GM12878 (cell line): ENCODE data around the gene PTPRN2. TPM values are rescaled to one million over a fixed set of nuclear protein-coding genes. Genes with fewer than 3 reads are reported as not detected.

Experiments used
- ATAC-seq: fragments of 200-7000 bp; cut with Tn5 transposase; 3 replicates; pipeline ENCODE4 v1.9.1; 2020; ENCODE audit warnings: mild to moderate bottlenecking, moderate library complexity
- BruUV-seq: library from RNA; stranded (reverse); fragments of 400-500 nt; replicated peaks from 2 replicates; lab custom pipeline; 2021; lab: Mats Ljungman, UMichigan
- CTCF ChIA-PET: fragments of 300-600 bp; sonication (Branson Sonifier 250); formaldehyde crosslinking; extraction: SDS; loops from one replicate; lab custom pipeline; 2021; ENCODE audit warnings: inconsistent platforms; lab: Yijun Ruan, JAX
- POLR2A ChIA-PET: fragments of 350-600 bp; formaldehyde crosslinking; extraction: SDS; loops from one replicate; lab custom pipeline; 2021; ENCODE audit warnings: inconsistent platforms; lab: Charles Lee
- RAD21 ChIA-PET: fragments of 300-600 bp; sonication (Branson Sonifier 250); formaldehyde crosslinking; loops from one replicate; lab custom pipeline; 2023; ENCODE audit warnings: antibody characterized with exemption; ENCODE audit not compliant: unreplicated experiment; lab: Charles Lee
- SMC1A ChIA-PET: fragments of 300-600 bp; sonication (Branson Sonifier 250); formaldehyde crosslinking; loops from one replicate; lab custom pipeline; 2023; ENCODE audit not compliant: unreplicated experiment, uncharacterized antibody; lab: Charles Lee
- DNase-seq: peaks from one replicate; pipeline ENCODE4 v3.0.0-alpha.2; 2011; ENCODE audit warnings: low read depth, low spot score
- FAIRE-seq: peaks from 3 replicates; lab custom pipeline; 2011; peaks lifted over from hg19 to GRCh38; lab: Jason Lieb, UNC
- H2AFZ ChIP-seq: 2 replicates; pipeline ENCODE4 v1.6.0; 2011; ENCODE audit warnings: low read depth, low read length, control low read depth; ENCODE audit not compliant: control insufficient read depth
- H3K27ac ChIP-seq: 2 replicates; pipeline ENCODE4 v1.5.1; 2011; ENCODE audit warnings: control low read depth; ENCODE audit not compliant: control insufficient read depth, insufficient read depth
- H3K27me3 ChIP-seq, 2 experiments: replicated peaks in 1 of 2; 2 replicates each; pipeline versions ENCODE4 v1.6.0 to v1.6.1; 2011; ENCODE audit warnings: low read length in 1 of 2; ENCODE audit not compliant: control insufficient read depth in 2 of 2, insufficient read depth in 2 of 2
- H3K36me3 ChIP-seq, 2 experiments: 2 replicates each; pipeline ENCODE4 v1.5.1; 2011; ENCODE audit warnings: low read length in 1 of 2; ENCODE audit not compliant: control insufficient read depth in 2 of 2, insufficient read depth in 2 of 2
- H3K4me1 ChIP-seq: 2 replicates; pipeline ENCODE4 v1.6.1; 2011; ENCODE audit warnings: mild to moderate bottlenecking, low read length, moderate library complexity, mixed read lengths; ENCODE audit not compliant: control insufficient read depth, insufficient read depth
- H3K4me2 ChIP-seq: 2 replicates; pipeline ENCODE4 v1.6.0; 2011; ENCODE audit warnings: control low read depth; ENCODE audit not compliant: control insufficient read depth, insufficient read depth
- H3K4me3 ChIP-seq: fragments of 200-600 bp; sonication (generic); 2 replicates; pipeline ENCODE4 v1.5.1; 2016
- H3K79me2 ChIP-seq: 2 replicates; pipeline ENCODE4 v1.6.0; 2011; ENCODE audit warnings: low read length; ENCODE audit not compliant: control insufficient read depth, insufficient read depth
- H3K9ac ChIP-seq: 2 replicates; pipeline ENCODE4 v1.8.0; 2011; ENCODE audit warnings: low read length, control low read depth, mixed read lengths; ENCODE audit not compliant: control insufficient read depth, insufficient read depth
- H3K9me3 ChIP-seq: replicated peaks from 3 replicates; pipeline ENCODE4 v1.5.1; 2011; ENCODE audit warnings: mild to moderate bottlenecking, low read length; ENCODE audit not compliant: control insufficient read depth, insufficient read depth
- H4K20me1 ChIP-seq: 2 replicates; pipeline ENCODE4 v1.6.0; 2011; ENCODE audit not compliant: control insufficient read depth, insufficient read depth
- ATF7 ChIP-seq: fragments of 450-650 bp; IDR thresholded peaks from 2 replicates; pipeline ENCODE4 v1.6.1; 2016; ENCODE audit warnings: low read depth, mild to moderate bottlenecking
- BCL11A ChIP-seq: IDR thresholded peaks from 2 replicates; pipeline ENCODE4 v1.6.1; 2011; ENCODE audit warnings: low read depth, low read length
- CBFB ChIP-seq: IDR thresholded peaks from 2 replicates; pipeline ENCODE4 v1.6.1; 2016; ENCODE audit warnings: antibody characterized with exemption, low read depth
- CBX5 ChIP-seq: sonication (generic); IDR thresholded peaks from 2 replicates; pipeline ENCODE4 v1.6.1; 2016; ENCODE audit warnings: low read depth, moderate library complexity, mild to moderate bottlenecking, inconsistent platforms
- ESRRA ChIP-seq: IDR thresholded peaks from 2 replicates; pipeline ENCODE4 v1.6.1; 2012; ENCODE audit warnings: mild to moderate bottlenecking, low read length, improper control_type of control experiment
- MEF2B ChIP-seq: fragments of 450-650 bp; IDR thresholded peaks from 2 replicates; pipeline ENCODE4 v1.6.1; 2018; ENCODE audit warnings: mild to moderate bottlenecking, moderate library complexity; ENCODE audit not compliant: partially characterized antibody, poor library complexity, severe bottlenecking
- PAX8 ChIP-seq: fragments of 450-650 bp; IDR thresholded peaks from 2 replicates; pipeline ENCODE4 v1.6.1; 2017; ENCODE audit warnings: mild to moderate bottlenecking, moderate library complexity
- SP1 ChIP-seq: IDR thresholded peaks from one replicate; pipeline ENCODE4 v1.6.1; 2011; ENCODE audit warnings: low read depth, low read length
- SUPT20H ChIP-seq: IDR thresholded peaks from 2 replicates; pipeline ENCODE4 v1.6.1; 2011; ENCODE audit warnings: low read depth, mild to moderate bottlenecking, low read length, moderate library complexity, borderline replicate concordance; ENCODE audit not compliant: control insufficient read depth
- TBL1XR1 ChIP-seq: IDR thresholded peaks from 2 replicates; pipeline ENCODE4 v1.6.1; 2012; ENCODE audit warnings: low read depth, low read length, improper control_type of control experiment
- YBX1 ChIP-seq: fragments of 450-650 bp; IDR thresholded peaks from 2 replicates; pipeline ENCODE4 v1.6.1; 2016; ENCODE audit warnings: antibody characterized with exemption
- ZNF622 ChIP-seq: fragments of 450-650 bp; IDR thresholded peaks from 2 replicates; pipeline ENCODE4 v1.6.1; 2017; ENCODE audit warnings: mild to moderate bottlenecking, inconsistent platforms
- WGBS: methylation state at CpG from one replicate; pipeline ENCODE4 v1.1.6; 2016; ENCODE audit warnings: low lambda C conversion rate; ENCODE audit not compliant: insufficient replicate concordance, insufficient coverage; ENCODE audit errors: missing lambda C conversion rate; 5-methylcytosine and 5-hydroxymethylcytosine counted together
- in situ Hi-C: fragments of 300-500 bp; cut with MboI; formaldehyde crosslinking; loops from 9 replicates; pipeline ENCODE4 v1.14.3; 2018; ENCODE audit warnings: mixed read lengths
- intact Hi-C: fragments of 100-400 bp; cut with micrococcal nuclease; formaldehyde crosslinking; loops from one replicate; pipeline ENCODE4 v1.14.2; 2022; ENCODE audit not compliant: unreplicated experiment
- polyA plus RNA-seq, 11 experiments: library from polyadenylated mRNA; depleted of rRNA in 4 of 11; unstranded in 6 of 11; stranded (reverse) in 5 of 11; fragments of >200 nt; fragmentation: Nextera tagmentation in 4 of 11; fragmentation: Illumina TruSeq in 1 of 11; extraction: Ambion mirVana in 4 of 11; extraction: Trizol in 1 of 11; gene quantifications; 1 replicate in 1 of 11; 2 replicates in 10 of 11; pipeline versions ENCODE4 v1.2.1 to v1.2.3, GENCODE V29; 2011 to 2016; ENCODE audit warnings: inconsistent platforms in 2 of 11, missing spikeins in 2 of 11, low read depth in 1 of 11
- total RNA-seq, 4 experiments: library from RNA; depleted of rRNA in 3 of 4; stranded (reverse); fragments of >200 nt in 3 of 4; fragmentation: Illumina TruSeq in 1 of 4; extraction: Trizol in 1 of 4; gene quantifications; 2 replicates each; pipeline versions ENCODE4 v1.2.1 to v1.2.3, GENCODE V29; 2013 to 2021
- TF ChIP-seq, protein P1 (sequence below): IDR thresholded peaks from 2 replicates; pipeline ENCODE4 v1.6.1; 2012; ENCODE audit warnings: low read depth, low read length, improper control_type of control experiment
- TF ChIP-seq, protein P2 (sequence below): IDR thresholded peaks from 2 replicates; pipeline ENCODE4 v1.6.1; 2012; ENCODE audit warnings: low read depth, low read length, improper control_type of control experiment
- TF ChIP-seq, protein P3 (sequence below): fragments of 450-650 bp; conservative IDR thresholded peaks from 2 replicates; pipeline ENCODE4 v1.6.1; 2017; ENCODE audit warnings: mild to moderate bottlenecking, moderate library complexity
- TF ChIP-seq, protein P4 (sequence below): IDR thresholded peaks from 2 replicates; pipeline ENCODE4 v1.6.1; 2011; ENCODE audit warnings: low read depth, low read length, improper control_type of control experiment, borderline replicate concordance

PTPRN2 gene
- total and polyA plus RNA-seq, 10 of the 15 experiments (the other 5 are each of a cell fraction or from before 2014, with no cell fraction given) = 5.4 TPM; not detected in 9

DNA sequence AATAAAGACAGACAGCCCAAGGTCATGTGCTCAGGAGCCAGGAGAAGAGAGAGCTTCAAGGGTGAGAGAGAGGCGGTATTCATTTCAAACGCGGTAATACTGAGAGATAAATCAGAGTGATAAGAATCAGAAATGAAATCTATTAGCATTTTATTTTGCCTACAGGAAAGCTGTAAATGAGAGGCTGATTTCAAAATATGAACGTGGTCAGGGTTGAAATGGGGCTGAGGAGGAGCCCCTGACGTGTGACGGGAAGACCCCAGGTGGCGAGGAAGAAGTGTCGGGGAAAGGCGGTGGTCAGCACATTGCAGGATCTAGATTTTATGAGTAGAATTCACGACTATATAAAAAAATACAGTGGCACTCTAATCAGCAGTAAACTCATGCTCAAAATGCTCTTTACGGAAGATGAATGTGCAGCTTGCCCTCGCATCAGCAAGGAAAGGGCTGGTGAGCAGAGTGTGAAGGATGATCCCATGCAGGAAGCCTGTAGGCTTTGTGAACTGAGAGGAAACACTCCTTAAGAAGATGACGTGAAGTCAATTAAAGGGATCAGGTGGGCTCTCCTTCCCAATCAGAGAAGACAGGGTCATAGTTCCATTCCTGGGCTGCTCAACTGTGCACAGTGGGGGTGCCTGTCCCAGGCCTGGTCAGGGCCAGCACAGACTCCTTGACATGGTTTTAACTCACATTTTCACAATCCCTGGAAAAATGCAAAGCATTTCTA is 360.2 kb downstream of the PTPRN2 start:
- no peaks in the 10 kb centered on the region for H3K79me2 ChIP-seq
- ChIA-PET CTCF (no interaction called here), SMC1A (no interaction called here), POLR2A (no interaction called here), RAD21 (no interaction called here)
- WGBS = 51% methylated on average over 13 of the region's 13 CpGs
- in situ Hi-C loops (no loop called here), intact Hi-C loops (no loop called here)
- no peak for DNase-seq
- FAIRE-seq = no peak
- H3K9ac ChIP-seq = no peak overlapping the region
- H3K9me3 ChIP-seq = no peaks in the 10 kb centered on the region; the same call in 2 of the 3 replicates
- ATAC-seq = no peak
- H3K4me2 ChIP-seq = no peak overlapping the region
- no peak overlapping the region for H3K27ac ChIP-seq
- no peaks in the 10 kb centered on the region for H3K36me3 ChIP-seq
- no peak overlapping the region for H2AFZ ChIP-seq
- no peak overlapping the region for H3K4me3 ChIP-seq
- H4K20me1 ChIP-seq = no peaks in the 10 kb centered on the region
- no peaks in the 10 kb centered on the region for H3K27me3 ChIP-seq
- BruUV-seq = no TSS peak
- H3K4me1 ChIP-seq = no peaks in the 10 kb centered on the region
- no peak for TF ChIP-seq CBFB
- TF ChIP-seq PAX8 = no peak
- no peak for TF ChIP-seq ESRRA
- TF ChIP-seq, protein P1, sequence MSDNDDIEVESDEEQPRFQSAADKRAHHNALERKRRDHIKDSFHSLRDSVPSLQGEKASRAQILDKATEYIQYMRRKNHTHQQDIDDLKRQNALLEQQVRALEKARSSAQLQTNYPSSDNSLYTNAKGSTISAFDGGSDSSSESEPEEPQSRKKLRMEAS = no peak
- TF ChIP-seq CBX5 = no peak
- no peak for TF ChIP-seq SP1
- no peak for TF ChIP-seq TBL1XR1
- no peak for TF ChIP-seq ATF7
- TF ChIP-seq, protein P2, sequence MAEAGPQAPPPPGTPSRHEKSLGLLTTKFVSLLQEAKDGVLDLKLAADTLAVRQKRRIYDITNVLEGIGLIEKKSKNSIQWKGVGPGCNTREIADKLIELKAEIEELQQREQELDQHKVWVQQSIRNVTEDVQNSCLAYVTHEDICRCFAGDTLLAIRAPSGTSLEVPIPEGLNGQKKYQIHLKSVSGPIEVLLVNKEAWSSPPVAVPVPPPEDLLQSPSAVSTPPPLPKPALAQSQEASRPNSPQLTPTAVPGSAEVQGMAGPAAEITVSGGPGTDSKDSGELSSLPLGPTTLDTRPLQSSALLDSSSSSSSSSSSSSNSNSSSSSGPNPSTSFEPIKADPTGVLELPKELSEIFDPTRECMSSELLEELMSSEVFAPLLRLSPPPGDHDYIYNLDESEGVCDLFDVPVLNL = no peak
- TF ChIP-seq SUPT20H = no peak
- no peak for TF ChIP-seq ZNF622
- TF ChIP-seq, protein P3, sequence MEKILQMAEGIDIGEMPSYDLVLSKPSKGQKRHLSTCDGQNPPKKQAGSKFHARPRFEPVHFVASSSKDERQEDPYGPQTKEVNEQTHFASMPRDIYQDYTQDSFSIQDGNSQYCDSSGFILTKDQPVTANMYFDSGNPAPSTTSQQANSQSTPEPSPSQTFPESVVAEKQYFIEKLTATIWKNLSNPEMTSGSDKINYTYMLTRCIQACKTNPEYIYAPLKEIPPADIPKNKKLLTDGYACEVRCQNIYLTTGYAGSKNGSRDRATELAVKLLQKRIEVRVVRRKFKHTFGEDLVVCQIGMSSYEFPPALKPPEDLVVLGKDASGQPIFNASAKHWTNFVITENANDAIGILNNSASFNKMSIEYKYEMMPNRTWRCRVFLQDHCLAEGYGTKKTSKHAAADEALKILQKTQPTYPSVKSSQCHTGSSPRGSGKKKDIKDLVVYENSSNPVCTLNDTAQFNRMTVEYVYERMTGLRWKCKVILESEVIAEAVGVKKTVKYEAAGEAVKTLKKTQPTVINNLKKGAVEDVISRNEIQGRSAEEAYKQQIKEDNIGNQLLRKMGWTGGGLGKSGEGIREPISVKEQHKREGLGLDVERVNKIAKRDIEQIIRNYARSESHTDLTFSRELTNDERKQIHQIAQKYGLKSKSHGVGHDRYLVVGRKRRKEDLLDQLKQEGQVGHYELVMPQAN = no peak
- no peak for TF ChIP-seq MEF2B
- TF ChIP-seq BCL11A = no peak
- TF ChIP-seq YBX1 = no peak
- TF ChIP-seq, protein P4, sequence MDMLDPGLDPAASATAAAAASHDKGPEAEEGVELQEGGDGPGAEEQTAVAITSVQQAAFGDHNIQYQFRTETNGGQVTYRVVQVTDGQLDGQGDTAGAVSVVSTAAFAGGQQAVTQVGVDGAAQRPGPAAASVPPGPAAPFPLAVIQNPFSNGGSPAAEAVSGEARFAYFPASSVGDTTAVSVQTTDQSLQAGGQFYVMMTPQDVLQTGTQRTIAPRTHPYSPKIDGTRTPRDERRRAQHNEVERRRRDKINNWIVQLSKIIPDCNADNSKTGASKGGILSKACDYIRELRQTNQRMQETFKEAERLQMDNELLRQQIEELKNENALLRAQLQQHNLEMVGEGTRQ = no peak
